NCI-H460 (cell line): ENCODE measurements around the gene MIPEP. TPM values are rescaled to one million over a fixed set of nuclear protein-coding genes. Genes with fewer than 3 reads are reported as not detected.
"Not testable (repeated sequence)": the region's sequence is repeated elsewhere in the genome, so short reads cannot be mapped to it uniquely, and the experiment has no call there.

Experiments used
- DNase-seq: peaks from one replicate; pipeline ENCODE4 v3.0.0-alpha.2; 2016; ENCODE audit warnings: low read depth; ENCODE audit errors: extremely low read depth
- total RNA-seq: library from RNA; depleted of rRNA; stranded (reverse); fragments of >200 nt; shearing (Covaris generic); gene quantifications from 2 replicates; pipeline ENCODE4 v1.2.3, GENCODE V29; 2014

Gene MIPEP
- total RNA-seq, 1 experiment from 2014 or later = 19.2 TPM

GRCh38 chr13:23889615-23890607 lies 711 bp upstream of the MIPEP start:
- no peak for DNase-seq

- DNase-seq = not testable (repeated sequence)
Measured at GRCh38 chr13:23884361-23884760, 4.8 kb downstream of the MIPEP start.

GRCh38 chr13:23883255-23883654 lies 5.9 kb downstream of the MIPEP start:
- DNase-seq = no peak

- not testable (repeated sequence) for DNase-seq
Measured at GRCh38 chr13:23881402-23881800, 7.8 kb downstream of the MIPEP start.

- DNase-seq = not testable (repeated sequence)
Measured at GRCh38 chr13:23880493-23881401, 8.5 kb downstream of the MIPEP start.

GRCh38 chr13:23877286-23877685 lies 11.9 kb downstream of the MIPEP start:
- DNase-seq = no peak

GRCh38 chr13:23876265-23876664 lies 12.9 kb downstream of the MIPEP start:
- DNase-seq = no peak

GRCh38 chr13:23871616-23872220 lies 17.5 kb downstream of the MIPEP start:
- DNase-seq = peak; percentile 43

GRCh38 chr13:23870356-23871140 lies 18.7 kb downstream of the MIPEP start:
- DNase-seq = no peak

- no peak for DNase-seq
Measured at GRCh38 chr13:23868521-23868920, 20.7 kb downstream of the MIPEP start.

GRCh38 chr13:23867027-23867491 lies 22.1 kb downstream of the MIPEP start:
- no peak for DNase-seq

- DNase-seq = no peak
Measured at GRCh38 chr13:23866420-23867026, 22.7 kb downstream of the MIPEP start.

GRCh38 chr13:23865906-23866305 lies 23.3 kb downstream of the MIPEP start:
- DNase-seq = no peak

- DNase-seq = no peak
Measured at GRCh38 chr13:23865026-23865425, 24.2 kb downstream of the MIPEP start.

- no peak for DNase-seq
Measured at GRCh38 chr13:23861310-23861709, 27.9 kb downstream of the MIPEP start.

GRCh38 chr13:23859904-23860303 lies 29.3 kb downstream of the MIPEP start:
- DNase-seq = no peak

GRCh38 chr13:23859455-23859854 lies 29.7 kb downstream of the MIPEP start:
- DNase-seq = no peak

GRCh38 chr13:23858546-23858945 lies 30.7 kb downstream of the MIPEP start:
- DNase-seq = no peak

GRCh38 chr13:23856008-23856750 lies 33.0 kb downstream of the MIPEP start:
- DNase-seq = no peak
